ENCODE results near the gene LOXL1.
"Not testable (repeated sequence)": the region's sequence is repeated elsewhere in the genome, so short reads cannot be mapped to it uniquely, and the experiment has no call there.

LOXL1 gene

GRCh38 chr15:73937726-73938125, 11.5 kb downstream of the LOXL1 start:
- DNase-seq (ENCODE audit: low read depth in 2 of 2) = no peak

DNA sequence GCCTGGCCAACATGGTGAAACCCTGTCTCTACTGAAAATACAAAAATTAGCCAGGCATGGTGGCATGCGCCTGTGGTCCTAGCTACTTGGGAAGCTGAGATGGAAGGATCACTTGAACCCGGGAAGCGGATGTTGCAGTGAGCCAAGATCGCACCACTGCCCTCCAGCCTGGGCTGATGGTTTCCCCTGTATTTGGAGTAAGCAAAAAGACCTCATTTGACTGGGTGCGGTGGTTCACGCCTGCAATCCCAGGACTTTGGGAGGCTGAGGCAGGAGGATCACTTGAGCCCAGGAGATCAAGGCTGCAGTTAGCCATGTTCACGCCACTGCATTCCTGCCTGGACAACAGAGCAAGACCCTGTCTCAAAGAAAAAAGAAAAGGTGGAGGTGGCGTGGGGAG, 12.3 kb downstream of the LOXL1 start:
- not testable (repeated sequence) for DNase-seq (ENCODE audit: low read depth in 2 of 2)

DNA sequence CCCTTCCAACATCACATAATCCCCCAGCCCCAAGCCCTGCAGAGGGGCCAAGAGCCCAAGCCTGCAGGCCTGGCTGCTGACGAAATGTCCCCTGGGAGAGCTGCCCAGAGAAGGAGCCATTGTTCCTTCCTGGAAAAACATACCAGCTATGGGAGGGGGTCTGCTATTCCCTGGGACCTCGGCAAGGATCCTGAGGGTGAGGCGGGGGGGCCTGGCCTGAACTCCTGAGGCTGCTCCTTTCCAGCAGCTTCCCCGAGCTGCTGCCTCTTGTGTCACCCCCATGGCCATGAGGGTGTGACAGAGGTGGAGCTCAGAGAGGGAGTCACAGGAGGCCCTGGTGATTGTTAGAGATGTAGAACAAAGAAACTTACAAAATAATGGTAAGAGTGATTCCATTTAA, 12.9 kb downstream of the LOXL1 start:
- DNase-seq (ENCODE audit: low read depth in 2 of 2) = no peak

GRCh38 chr15:73940061-73940981, 14.1 kb downstream of the LOXL1 start:
- DNase-seq (ENCODE audit: low read depth in 2 of 2) = no peak

GRCh38 chr15:73941044-73941443, 14.8 kb downstream of the LOXL1 start:
- DNase-seq (ENCODE audit: low read depth in 2 of 2) = no peak

GRCh38 chr15:73941449-73941848, 15.2 kb downstream of the LOXL1 start:
- DNase-seq (ENCODE audit: low read depth in 2 of 2) = no peak

GRCh38 chr15:73941871-73942635, 15.8 kb downstream of the LOXL1 start:
- DNase-seq (ENCODE audit: low read depth in 2 of 2) = no peak

GRCh38 chr15:73942751-73943270, 16.5 kb downstream of the LOXL1 start:
- DNase-seq (ENCODE audit: low read depth in 2 of 2) = no peak

GRCh38 chr15:73944161-73945129, 18.2 kb downstream of the LOXL1 start:
- no peak for DNase-seq (ENCODE audit: low read depth in 2 of 2)

GRCh38 chr15:73945130-73945508, 18.9 kb downstream of the LOXL1 start:
- no peak for DNase-seq (ENCODE audit: low read depth in 2 of 2)

GRCh38 chr15:73946046-73946721, 19.9 kb downstream of the LOXL1 start:
- DNase-seq (ENCODE audit: low read depth in 2 of 2) = no peak

DNA sequence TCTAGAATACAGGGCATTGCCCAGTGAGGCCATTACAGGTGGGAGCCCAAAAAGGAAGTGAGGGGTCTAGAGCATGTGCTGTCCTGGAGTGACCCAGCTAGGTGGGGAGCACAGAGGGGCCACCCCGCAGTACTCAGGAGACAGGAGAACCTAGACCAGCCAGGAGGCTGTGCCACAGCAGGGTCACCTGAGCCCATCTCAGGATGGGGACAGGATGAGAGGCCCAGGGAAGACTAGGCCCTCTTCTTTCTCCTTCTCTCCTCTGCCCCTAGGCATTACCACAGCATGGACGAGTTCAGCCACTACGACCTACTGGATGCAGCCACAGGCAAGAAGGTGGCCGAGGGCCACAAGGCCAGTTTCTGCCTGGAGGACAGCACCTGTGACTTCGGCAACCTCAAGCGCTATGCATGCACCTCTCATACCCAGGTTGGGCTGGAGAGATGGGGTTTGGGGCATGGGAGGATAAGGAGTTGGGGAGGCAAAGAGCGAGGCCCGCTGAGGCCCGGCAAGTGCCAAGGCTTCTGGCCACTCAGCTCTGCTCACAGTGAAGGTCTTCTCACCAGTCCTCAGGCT, 20.6 kb downstream of the LOXL1 start:
- no peak for DNase-seq (ENCODE audit: low read depth in 2 of 2)

GRCh38 chr15:73947651-73948050, 21.4 kb downstream of the LOXL1 start:
- DNase-seq (ENCODE audit: low read depth in 2 of 2) = no peak

GRCh38 chr15:73948396-73948795, 22.1 kb downstream of the LOXL1 start:
- no peak for DNase-seq (ENCODE audit: low read depth in 2 of 2)

- DNase-seq (ENCODE audit: low read depth in 2 of 2) = no peak
Measured at GRCh38 chr15:73948982-73949381, 22.7 kb downstream of the LOXL1 start.

- DNase-seq (ENCODE audit: low read depth in 2 of 2) = no peak
Measured at GRCh38 chr15:73949496-73949895, 23.2 kb downstream of the LOXL1 start.

DNA sequence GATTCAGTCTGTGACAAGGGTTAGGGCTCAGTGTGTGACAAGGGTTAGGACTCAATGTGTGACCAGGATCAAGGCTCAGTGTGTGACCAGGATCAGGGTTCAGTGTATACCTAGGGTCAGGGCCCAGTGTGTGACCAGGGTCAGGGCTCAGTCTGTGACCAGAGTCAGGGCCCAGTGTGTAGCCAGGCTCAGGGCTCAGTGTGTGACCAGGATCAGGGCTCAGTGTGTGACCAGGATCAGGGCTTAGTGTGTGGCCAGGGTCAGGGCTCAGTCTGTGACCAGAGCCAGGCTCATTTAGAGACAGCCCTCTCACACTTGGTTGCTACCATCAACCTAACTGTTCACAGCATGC, 24.2 kb downstream of the LOXL1 start:
- no peak for DNase-seq (ENCODE audit: low read depth in 2 of 2)

- peak; percentile 51 to 55 for DNase-seq (ENCODE audit: low read depth in 2 of 2)
Measured at GRCh38 chr15:73950831-73951561, 24.7 kb downstream of the LOXL1 start.

GRCh38 chr15:73951601-73952000, 25.3 kb downstream of the LOXL1 start:
- no peak for DNase-seq (ENCODE audit: low read depth in 2 of 2)
